ENCODE results near the gene RPS6KA5.
"Not testable (repeated sequence)": the region's sequence is repeated elsewhere in the genome, so short reads cannot be mapped to it uniquely, and the experiment has no call there.

RPS6KA5 gene

GRCh38 chr14:90985601-90986242 is 74.7 kb downstream of the RPS6KA5 start:
- DNase-seq (ENCODE audit: low spot score), result no peak

- no peak for DNase-seq (ENCODE audit: low spot score)
Measured at GRCh38 chr14:90983560-90983959, 76.9 kb downstream of the RPS6KA5 start.

GRCh38 chr14:90981636-90982035 is 78.8 kb downstream of the RPS6KA5 start:
- no peak for DNase-seq (ENCODE audit: low spot score)

GRCh38 chr14:90980636-90981035 is 79.8 kb downstream of the RPS6KA5 start:
- DNase-seq (ENCODE audit: low spot score), result not testable (repeated sequence)

DNA sequence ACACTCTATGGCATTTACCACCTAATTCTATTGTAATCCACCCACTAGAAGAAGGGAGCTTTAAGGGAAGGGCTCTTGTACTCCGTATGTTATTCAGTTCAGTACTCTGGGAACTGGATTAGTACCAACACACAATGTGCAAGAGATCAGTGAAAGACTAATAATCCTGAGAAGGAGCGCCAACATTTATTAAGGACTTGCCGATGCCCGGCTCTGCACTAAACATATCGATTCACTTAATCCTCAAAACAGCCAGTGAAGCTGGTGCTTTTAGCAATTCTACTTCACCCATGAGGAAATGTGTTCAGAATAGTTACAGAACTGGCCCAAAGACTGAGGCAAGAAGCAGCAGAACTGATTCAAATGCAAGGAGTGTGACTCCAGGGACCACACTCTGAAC is 80.9 kb downstream of the RPS6KA5 start:
- DNase-seq (ENCODE audit: low spot score), result no peak

- DNase-seq (ENCODE audit: low spot score), result no peak
Measured at GRCh38 chr14:90976101-90976500, 84.3 kb downstream of the RPS6KA5 start.

GRCh38 chr14:90971687-90972086 is 88.8 kb downstream of the RPS6KA5 start:
- no peak for DNase-seq (ENCODE audit: low spot score)

- DNase-seq (ENCODE audit: low spot score), result no peak
Measured at GRCh38 chr14:90970167-90970600, 90.3 kb downstream of the RPS6KA5 start.

DNA sequence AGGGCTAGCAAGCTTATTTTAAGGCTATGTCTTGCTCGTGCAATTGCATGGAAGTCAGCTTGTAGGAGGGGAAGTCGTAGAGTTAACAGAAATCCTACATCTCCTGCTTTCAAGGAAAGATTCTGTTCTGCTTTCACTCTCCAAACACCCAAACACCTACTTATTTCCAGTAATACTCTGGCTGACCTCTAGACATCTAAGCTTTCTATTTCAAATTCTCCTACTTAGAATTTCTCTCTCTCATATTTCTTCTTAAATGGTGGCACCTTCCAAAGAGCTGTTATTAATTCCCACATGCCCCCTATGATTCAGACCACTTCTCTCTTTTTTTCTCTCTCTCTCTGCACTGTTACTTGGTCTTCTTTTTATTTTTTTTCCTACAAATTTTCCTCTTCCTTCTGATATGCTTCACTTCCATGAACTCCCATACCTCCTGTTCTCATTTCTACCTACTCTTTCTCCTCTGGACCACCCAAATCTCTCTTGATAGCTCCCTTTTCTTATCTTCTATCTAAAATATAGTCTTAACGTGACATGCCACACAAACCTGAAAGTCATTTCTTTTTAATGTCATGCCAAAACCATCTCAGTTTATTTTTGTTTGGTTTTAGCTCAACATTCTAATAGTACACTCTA is 90.8 kb downstream of the RPS6KA5 start:
- no peak for DNase-seq (ENCODE audit: low spot score)

- DNase-seq (ENCODE audit: low spot score), result no peak
Measured at GRCh38 chr14:90968025-90968424, 92.4 kb downstream of the RPS6KA5 start.

- no peak for DNase-seq (ENCODE audit: low spot score)
Measured at GRCh38 chr14:90966493-90966892, 93.9 kb downstream of the RPS6KA5 start.

DNA sequence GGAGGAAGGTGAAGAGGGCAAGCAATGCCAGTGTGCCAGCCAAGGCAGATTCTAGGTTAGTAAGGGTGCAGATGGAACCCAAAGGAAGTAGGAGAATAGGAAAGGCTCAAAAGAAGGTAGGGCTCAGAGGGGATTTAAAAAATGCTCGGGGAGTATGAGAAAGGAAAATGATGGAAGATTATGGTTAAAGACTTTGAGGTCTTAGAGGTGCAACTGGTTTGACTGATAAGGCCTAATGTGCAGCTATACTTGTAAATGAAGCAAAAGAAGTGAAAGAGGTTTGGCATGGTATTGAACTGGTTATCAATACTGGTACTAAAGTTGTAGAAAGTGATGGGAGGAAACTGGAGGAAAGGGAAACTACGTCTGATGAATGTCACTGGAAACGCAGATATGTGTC is 94.7 kb downstream of the RPS6KA5 start:
- DNase-seq (ENCODE audit: low spot score), result no peak

- DNase-seq (ENCODE audit: low spot score), result no peak
Measured at GRCh38 chr14:90963343-90963742, 97.1 kb downstream of the RPS6KA5 start.

- no peak for DNase-seq (ENCODE audit: low spot score)
Measured at GRCh38 chr14:90962505-90963109, 97.8 kb downstream of the RPS6KA5 start.

DNA sequence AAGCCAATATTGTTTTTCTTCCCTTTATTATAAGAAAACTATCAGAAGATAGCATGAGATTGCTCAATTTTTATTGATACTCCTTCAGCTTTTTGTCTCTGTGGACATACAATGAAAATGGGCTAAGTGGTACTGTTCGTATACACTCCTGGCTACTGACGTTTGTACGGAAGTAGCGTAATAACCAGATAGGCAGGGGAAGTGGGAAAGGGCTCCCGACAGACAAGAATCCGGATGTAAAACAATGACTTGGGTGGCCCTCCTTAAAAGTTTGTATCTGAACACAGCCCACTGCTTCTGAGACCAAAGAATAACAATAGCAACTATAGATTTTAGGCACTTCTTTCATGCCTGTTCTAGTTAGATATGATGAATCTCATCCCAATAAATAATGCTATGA is 99.6 kb downstream of the RPS6KA5 start:
- DNase-seq (ENCODE audit: low spot score), result no peak

DNA sequence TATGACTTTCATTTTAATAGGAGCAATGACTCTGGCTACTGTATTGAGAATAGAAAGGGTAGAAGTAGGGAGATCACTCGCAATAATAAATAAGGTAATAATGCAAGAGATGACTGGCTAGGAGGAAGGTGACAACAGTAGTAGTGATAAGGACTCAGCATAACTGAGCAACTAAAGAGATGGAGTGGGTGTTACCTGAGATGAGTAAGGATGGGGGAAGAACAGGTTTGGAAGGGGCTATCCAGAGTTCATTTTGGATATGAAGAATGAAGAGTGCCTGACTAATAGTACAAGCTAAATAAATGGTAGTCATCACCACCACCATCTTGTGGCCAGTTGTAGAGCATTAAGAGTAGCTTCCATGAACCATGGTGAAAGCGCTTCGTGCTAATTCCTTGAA is 101.1 kb downstream of the RPS6KA5 start:
- no peak for DNase-seq (ENCODE audit: low spot score)

GRCh38 chr14:90956273-90956672 is 104.2 kb downstream of the RPS6KA5 start:
- DNase-seq (ENCODE audit: low spot score), result no peak

- not testable (repeated sequence) for DNase-seq (ENCODE audit: low spot score)
Measured at GRCh38 chr14:90953643-90954042, 106.8 kb downstream of the RPS6KA5 start.

GRCh38 chr14:90943367-90943766 is 117.1 kb downstream of the RPS6KA5 start:
- no peak for DNase-seq (ENCODE audit: low spot score)

GRCh38 chr14:90942511-90942910 is 117.9 kb downstream of the RPS6KA5 start:
- DNase-seq (ENCODE audit: low spot score), result no peak

DNA sequence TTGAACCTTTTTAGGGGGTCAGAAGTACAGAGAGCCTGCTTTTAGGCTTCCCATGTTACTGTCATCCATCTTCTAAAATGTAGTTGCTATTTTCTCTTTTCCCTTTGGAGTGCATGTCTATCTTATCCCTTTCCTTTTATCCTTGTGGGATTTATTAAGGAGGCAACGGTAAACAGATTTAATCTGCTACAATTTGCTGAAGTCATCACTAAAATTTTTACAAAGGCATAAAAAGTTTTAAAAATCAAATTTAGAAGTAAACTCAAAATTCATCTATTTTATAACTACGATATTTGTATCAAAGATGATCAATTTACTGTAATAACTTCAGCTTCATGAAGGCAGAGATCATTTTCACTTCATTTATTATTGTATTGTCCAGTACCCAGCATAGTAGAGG is 118.7 kb downstream of the RPS6KA5 start:
- DNase-seq (ENCODE audit: low spot score), result no peak

DNA sequence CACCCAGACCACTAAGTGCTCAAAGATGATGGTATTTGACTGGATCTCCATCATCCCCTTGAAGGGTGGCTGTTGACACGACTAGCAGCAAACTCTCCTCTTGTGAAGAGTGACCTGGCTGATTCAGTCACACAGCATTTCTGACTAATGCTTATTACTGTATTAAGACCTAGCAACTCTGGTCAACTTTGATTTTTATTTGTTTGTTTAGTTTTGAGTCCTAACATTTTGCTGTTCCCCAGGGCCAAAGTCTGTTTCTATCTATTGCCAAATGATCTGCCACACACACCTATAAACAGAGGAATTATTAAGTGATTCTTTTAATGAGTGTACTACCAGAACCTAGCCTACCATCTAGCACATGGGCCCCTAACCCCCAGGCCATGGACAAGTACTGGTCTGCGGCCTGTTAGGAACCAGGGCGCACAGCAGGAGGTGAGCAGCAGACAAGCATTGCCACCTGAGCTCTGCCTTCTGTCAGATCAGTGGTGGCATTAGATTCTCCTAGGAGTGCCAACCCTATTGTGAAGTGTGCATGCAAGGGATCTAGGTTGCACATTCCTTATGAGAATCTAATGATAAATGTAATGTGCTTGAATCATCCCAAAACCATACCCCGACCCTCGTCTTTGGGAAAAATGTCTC is 120.0 kb downstream of the RPS6KA5 start:
- no peak for DNase-seq (ENCODE audit: low spot score)

GRCh38 chr14:90939252-90939795 is 121.1 kb downstream of the RPS6KA5 start:
- not testable (repeated sequence) for DNase-seq (ENCODE audit: low spot score)
